AG10803 (cell line): ENCODE data around the gene KBTBD8.
A peak's percentile ranks its signal among the peaks of the same experiment; 100 is the strongest.

Source experiments
- DNase-seq: peaks from one replicate; pipeline ENCODE4 v3.0.0; 2010; ENCODE audit warnings: low read depth
- H3K4me3 ChIP-seq: 2 replicates; pipeline ENCODE4 v1.5.1; 2011; ENCODE audit warnings: mild to moderate bottlenecking, low read length, control low read depth
- TF ChIP-seq, protein P1 (sequence below): conservative IDR thresholded peaks from 2 replicates; pipeline ENCODE4 v1.5.1; 2011; ENCODE audit warnings: mild to moderate bottlenecking, low read length, control low read depth, inconsistent platforms

Gene KBTBD8

DNA sequence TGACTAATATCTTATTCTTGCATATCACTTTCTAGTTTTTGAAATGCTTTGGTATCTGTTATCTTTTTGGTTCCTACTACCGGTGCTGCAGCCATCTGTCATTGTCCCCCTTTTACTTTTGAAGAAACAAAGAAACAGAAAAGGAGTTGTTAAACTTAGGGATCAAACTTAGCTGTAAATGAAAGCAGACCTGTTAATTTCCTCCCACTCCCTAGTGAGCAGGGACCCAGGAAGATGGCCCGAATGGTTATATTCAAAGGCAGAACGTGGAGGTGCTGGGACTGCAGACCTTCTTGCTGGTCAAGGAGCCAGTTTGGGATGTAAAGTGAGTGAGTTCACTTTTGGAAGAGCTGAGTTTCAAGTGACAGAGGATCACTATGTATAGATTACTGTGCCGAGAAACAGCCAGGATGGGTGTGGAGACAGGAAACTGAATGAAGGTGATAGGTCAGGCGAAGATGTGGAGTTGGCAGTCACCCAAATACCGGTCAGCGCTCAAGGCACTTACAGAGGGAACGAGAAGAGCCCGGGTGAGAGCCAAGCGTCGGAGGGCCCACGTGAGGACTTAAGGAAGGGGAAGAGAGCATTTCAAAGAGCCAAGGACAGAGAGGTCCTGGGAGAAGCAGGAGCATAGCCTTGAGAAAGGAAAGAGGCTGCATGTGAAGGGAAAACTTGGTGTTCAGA lies 20.1 kb downstream of the KBTBD8 start:
- H3K4me3 ChIP-seq: no peak overlapping the region
- TF ChIP-seq, protein P1, sequence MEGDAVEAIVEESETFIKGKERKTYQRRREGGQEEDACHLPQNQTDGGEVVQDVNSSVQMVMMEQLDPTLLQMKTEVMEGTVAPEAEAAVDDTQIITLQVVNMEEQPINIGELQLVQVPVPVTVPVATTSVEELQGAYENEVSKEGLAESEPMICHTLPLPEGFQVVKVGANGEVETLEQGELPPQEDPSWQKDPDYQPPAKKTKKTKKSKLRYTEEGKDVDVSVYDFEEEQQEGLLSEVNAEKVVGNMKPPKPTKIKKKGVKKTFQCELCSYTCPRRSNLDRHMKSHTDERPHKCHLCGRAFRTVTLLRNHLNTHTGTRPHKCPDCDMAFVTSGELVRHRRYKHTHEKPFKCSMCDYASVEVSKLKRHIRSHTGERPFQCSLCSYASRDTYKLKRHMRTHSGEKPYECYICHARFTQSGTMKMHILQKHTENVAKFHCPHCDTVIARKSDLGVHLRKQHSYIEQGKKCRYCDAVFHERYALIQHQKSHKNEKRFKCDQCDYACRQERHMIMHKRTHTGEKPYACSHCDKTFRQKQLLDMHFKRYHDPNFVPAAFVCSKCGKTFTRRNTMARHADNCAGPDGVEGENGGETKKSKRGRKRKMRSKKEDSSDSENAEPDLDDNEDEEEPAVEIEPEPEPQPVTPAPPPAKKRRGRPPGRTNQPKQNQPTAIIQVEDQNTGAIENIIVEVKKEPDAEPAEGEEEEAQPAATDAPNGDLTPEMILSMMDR: no peak
- no peak for DNase-seq

DNA sequence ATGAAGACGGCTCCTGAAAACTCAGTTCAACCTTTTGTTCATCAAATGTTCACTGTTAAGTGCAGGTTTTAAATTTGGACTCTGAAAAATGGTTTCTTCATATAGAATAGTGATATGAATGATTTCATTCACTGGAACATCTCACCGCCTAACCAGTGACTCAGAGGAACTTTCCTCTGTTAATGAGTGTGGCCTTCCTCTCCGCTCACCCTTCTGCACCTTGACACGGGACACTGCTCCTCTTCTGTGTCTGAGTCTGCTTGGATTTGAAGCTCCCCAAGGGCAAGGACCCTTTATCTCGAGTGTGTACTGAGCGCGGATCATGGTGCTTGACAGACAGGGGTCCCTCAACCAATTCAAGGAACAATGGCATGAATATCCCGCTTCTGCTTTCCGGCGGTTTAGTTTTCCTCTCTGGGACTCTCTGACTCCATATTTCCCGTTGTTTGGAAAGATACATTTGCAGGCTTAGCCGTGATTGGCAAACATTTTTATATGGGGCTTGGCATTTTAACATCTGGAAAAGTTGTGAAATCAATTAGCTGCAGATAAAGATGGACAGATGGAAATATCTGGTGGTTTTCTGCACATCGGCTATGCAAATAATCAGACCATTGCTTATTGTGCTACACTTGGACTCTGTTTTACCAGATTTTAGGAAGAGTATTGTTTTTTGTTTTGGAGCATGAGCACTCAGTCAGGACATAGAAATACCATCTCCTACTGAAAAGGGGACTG lies 20.9 kb downstream of the KBTBD8 start:
- TF ChIP-seq, protein P1: no peak
- peak; percentile 11 for DNase-seq
- no peak overlapping the region for H3K4me3 ChIP-seq

DNA sequence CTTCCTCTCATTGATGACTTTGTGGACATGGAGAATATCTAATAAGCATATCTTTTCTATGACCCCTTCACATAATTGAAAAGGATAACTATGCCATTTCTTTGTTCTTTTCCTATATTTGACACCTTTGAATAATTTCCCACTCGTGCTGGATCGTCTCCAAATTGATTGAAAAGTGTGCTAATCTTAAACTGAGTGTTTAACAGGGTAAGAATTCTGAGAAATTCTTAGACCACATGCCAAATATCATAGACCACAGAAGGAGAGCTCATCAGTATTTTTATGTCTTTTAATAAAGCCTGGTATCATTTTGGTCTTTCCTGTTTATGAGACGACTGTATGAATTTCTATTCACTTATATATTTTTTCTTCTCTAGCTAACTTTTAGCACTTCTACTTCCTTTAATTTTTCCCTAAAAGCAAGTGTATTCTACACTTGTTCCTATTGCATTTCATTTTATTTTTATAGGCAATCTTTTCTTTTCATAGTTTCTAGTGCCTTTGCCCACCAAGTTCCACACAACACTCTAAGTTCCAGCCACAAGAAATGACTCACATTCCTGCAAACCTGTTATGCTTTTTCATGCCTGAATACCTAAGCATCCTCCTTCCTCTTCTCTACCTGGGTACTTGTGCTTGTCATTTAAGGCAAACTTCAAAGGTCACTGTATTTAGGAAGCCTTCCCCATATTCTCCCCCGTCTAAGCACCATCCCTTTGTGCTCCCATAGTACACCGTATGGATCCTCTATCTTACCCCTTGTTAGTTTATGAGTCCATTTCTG lies 30.1 kb downstream of the KBTBD8 start:
- no peak for DNase-seq
- H3K4me3 ChIP-seq: no peak overlapping the region
- TF ChIP-seq, protein P1: no peak

DNA sequence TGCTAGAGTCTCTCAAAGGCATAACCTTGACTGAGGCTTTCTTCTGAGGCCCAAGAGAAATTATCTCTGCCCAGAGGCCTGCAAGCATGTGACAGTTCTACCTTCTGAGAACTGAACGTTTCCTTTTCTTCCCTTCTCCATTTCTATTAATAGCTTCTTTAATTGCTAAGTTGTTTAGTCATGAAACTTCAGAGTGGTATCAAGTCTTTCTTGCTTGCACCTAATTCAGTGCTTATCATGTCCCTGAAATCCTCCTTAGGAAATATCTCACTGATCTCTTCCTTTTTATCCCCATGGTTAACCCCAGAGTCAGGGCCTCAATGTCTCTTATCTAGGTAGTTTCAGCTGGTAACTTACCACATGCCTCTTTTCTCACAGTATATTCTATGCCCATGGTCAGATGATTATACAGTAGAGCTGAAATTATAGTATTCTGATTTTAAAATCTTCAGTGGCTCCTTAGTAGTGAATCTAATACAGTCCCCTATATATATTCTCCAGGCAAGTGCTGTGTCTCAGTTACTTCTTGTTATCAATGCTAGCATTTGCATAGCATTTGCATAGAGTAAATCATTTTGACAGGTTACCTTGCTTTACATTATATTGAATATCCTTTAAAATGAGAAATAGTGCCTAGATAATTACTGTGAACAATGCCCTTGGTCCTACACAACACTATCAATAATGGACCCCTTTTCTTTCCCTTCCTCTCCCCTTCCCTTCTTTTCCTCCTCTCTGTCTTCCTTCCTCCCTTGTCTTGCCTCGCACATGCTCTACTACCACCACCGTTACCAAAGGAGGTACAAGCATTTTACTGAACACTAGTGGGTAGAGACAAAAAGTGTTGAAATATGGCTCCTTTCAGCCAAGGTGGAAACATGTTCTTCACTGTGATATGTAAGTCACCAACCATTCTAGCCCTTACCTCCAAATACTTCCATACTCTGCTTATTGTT lies 33.0 kb downstream of the KBTBD8 start:
- DNase-seq: no peak
- no peak overlapping the region for H3K4me3 ChIP-seq
- TF ChIP-seq, protein P1: no peak

DNA sequence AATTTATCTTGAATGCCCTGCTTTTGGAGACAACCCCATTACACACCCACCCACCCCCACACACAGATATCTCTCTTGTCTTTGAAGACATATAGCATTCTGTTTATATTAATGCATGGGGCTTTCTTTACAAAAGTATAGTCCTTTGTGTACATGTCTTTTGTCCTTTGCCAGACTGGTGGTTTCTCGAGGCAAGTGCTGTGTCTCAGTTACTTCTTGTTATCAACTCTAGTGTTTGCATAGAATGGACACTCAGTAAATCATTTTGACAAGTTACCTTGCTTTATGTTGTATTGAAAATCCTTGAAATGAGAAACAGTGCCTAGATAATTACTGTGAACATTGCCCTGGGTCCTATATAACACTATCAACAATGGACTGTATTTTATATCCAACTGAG lies 33.9 kb downstream of the KBTBD8 start:
- TF ChIP-seq, protein P1: no peak
- no peak for DNase-seq
- no peak overlapping the region for H3K4me3 ChIP-seq

DNA sequence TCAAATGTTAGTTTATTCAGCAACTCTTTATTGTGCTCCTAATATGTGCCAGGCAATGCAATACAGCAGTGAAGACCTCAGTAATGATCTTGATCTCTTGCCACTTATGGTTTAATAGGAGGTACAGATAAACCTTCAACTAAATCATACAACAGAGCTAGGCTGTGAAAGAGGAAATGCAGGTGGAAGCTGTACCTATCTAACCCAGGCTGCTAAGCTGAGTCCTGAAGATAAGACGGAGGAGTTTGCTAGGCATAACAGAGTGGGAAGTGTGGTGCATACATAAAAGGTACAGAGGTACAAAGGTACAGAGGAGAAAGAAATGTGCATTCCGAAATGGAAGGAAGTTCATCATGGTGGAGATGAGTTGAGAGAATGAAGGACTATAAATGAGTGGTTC lies 35.0 kb downstream of the KBTBD8 start:
- TF ChIP-seq, protein P1: no peak
- no peak overlapping the region for H3K4me3 ChIP-seq
- no peak for DNase-seq
